IMR-90 (cell line): ENCODE measurements around the gene COL1A1. TPM values are rescaled to one million over a fixed set of nuclear protein-coding genes. Genes with fewer than 3 reads are reported as not detected.
A peak's percentile ranks its signal among the peaks of the same experiment; 100 is the strongest.

Source experiments
- ATAC-seq: fragments of 200-7000 bp; cut with Tn5 transposase; 2 replicates; pipeline ENCODE4 v1.9.1; 2020; ENCODE audit warnings: low read depth, mild to moderate bottlenecking, moderate library complexity
- BruUV-seq: library from RNA; stranded (reverse); fragments of 400-500 nt; replicated peaks from 2 replicates; lab custom pipeline; 2021; lab: Mats Ljungman, UMichigan
- CTCF ChIA-PET: fragments of 300-600 bp; formaldehyde crosslinking; extraction: SDS; loops from one replicate; lab custom pipeline; 2021; ENCODE audit warnings: antibody characterized with exemption; lab: Yijun Ruan, JAX
- POLR2A ChIA-PET: fragments of 300-600 bp; sonication (Branson Sonifier 250); formaldehyde crosslinking; loops from one replicate; lab custom pipeline; 2022; ENCODE audit warnings: antibody characterized with exemption; ENCODE audit not compliant: unreplicated experiment; lab: Charles Lee
- DNase-seq: peaks from one replicate; pipeline ENCODE4 v3.0.0; 2013
- H2AFZ ChIP-seq: replicated peaks from 2 replicates; pipeline ENCODE3; 2013; ENCODE audit warnings: low read length, mild to moderate bottlenecking; ENCODE audit not compliant: poor library complexity
- H2AK5ac ChIP-seq: 2 replicates; pipeline ENCODE4 v1.6.1; 2013; ENCODE audit warnings: low read depth, low read length, inconsistent platforms
- H2AK9ac ChIP-seq: replicated peaks from 2 replicates; pipeline ENCODE3; 2013; ENCODE audit warnings: mild to moderate bottlenecking, low read depth, low read length, moderate library complexity; ENCODE audit not compliant: poor library complexity
- H2BK120ac ChIP-seq: 2 replicates; pipeline ENCODE4 v1.6.1; 2013; ENCODE audit warnings: low read depth, low read length, inconsistent platforms
- H2BK15ac ChIP-seq: 3 replicates; pipeline ENCODE4 v1.6.1; 2013; ENCODE audit warnings: low read depth, low read length, inconsistent platforms
- H2BK20ac ChIP-seq: 2 replicates; pipeline ENCODE4 v1.6.1; 2013; ENCODE audit warnings: low read depth, mild to moderate bottlenecking, inconsistent platforms, low read length, moderate library complexity
- H2BK5ac ChIP-seq: 2 replicates; pipeline ENCODE4 v1.6.1; 2013; ENCODE audit warnings: mild to moderate bottlenecking, low read depth, low read length, inconsistent platforms; ENCODE audit not compliant: poor library complexity, severe bottlenecking
- H3K14ac ChIP-seq: replicated peaks from 2 replicates; pipeline ENCODE4 v1.6.1; 2013; ENCODE audit warnings: low read depth, low read length, inconsistent platforms
- H3K18ac ChIP-seq: 2 replicates; pipeline ENCODE4 v1.6.1; 2013; ENCODE audit warnings: low read depth, low read length, control low read depth
- H3K23ac ChIP-seq: 2 replicates; pipeline ENCODE4 v1.6.1; 2013; ENCODE audit warnings: low read depth, low read length, inconsistent platforms
- H3K27ac ChIP-seq: 2 replicates; pipeline ENCODE4 v1.5.1; 2013; ENCODE audit warnings: mild to moderate bottlenecking, control low read depth, low read length; ENCODE audit not compliant: insufficient read depth
- H3K27me3 ChIP-seq: 2 replicates; pipeline ENCODE4 v1.6.1; 2013; ENCODE audit warnings: low read length; ENCODE audit not compliant: control insufficient read depth, insufficient read depth
- H3K36me3 ChIP-seq: 2 replicates; pipeline ENCODE4 v1.6.1; 2013; ENCODE audit warnings: low read length, mixed read lengths; ENCODE audit not compliant: control insufficient read depth, insufficient read depth
- H3K4ac ChIP-seq: 2 replicates; pipeline ENCODE4 v1.6.1; 2013; ENCODE audit warnings: low read depth, low read length, inconsistent platforms
- H3K4me1 ChIP-seq: 2 replicates; pipeline ENCODE4 v1.6.1; 2013; ENCODE audit warnings: low read length, mixed read lengths; ENCODE audit not compliant: control insufficient read depth, insufficient read depth
- H3K4me2 ChIP-seq: 2 replicates; pipeline ENCODE4 v1.6.1; 2013; ENCODE audit warnings: low read depth, mild to moderate bottlenecking, control low read depth, low read length, moderate library complexity
- H3K4me3 ChIP-seq: 2 replicates; pipeline ENCODE4 v1.5.1; 2013; ENCODE audit warnings: low read depth, mild to moderate bottlenecking, control low read depth, low read length, moderate library complexity; ENCODE audit not compliant: insufficient read depth
- H3K56ac ChIP-seq: 2 replicates; pipeline ENCODE4 v1.6.1; 2013; ENCODE audit warnings: low read length, inconsistent platforms; ENCODE audit not compliant: insufficient read depth; ENCODE audit errors: extremely low read depth
- H3K79me1 ChIP-seq, 2 experiments: 2 replicates each; pipeline ENCODE4 v1.6.1; 2013; ENCODE audit warnings: low read length in 2 of 2, inconsistent platforms in 1 of 2, low read depth in 1 of 2
- H3K9ac ChIP-seq: 2 replicates; pipeline ENCODE4 v1.6.1; 2013; ENCODE audit warnings: low read depth, low read length, control low read depth
- H3K9me1 ChIP-seq: 2 replicates; pipeline ENCODE4 v1.6.1; 2013; ENCODE audit warnings: low read length, inconsistent platforms; ENCODE audit not compliant: insufficient read depth
- H3K9me3 ChIP-seq: 2 replicates; pipeline ENCODE4 v1.6.1; 2013; ENCODE audit warnings: low read length; ENCODE audit not compliant: control insufficient read depth, insufficient read depth
- H4K20me1 ChIP-seq: 2 replicates; pipeline ENCODE4 v1.6.1; 2013; ENCODE audit warnings: low read length, inconsistent platforms; ENCODE audit not compliant: insufficient read depth
- H4K5ac ChIP-seq: 2 replicates; pipeline ENCODE4 v1.6.1; 2013; ENCODE audit warnings: mild to moderate bottlenecking, low read depth, low read length, control low read depth
- H4K8ac ChIP-seq, 2 experiments: 2 replicates each; pipeline ENCODE4 v1.6.1; 2013; ENCODE audit warnings: low read depth in 2 of 2, low read length in 2 of 2, control low read depth in 1 of 2, inconsistent platforms in 1 of 2
- H4K91ac ChIP-seq: 2 replicates; pipeline ENCODE4 v1.6.1; 2013; ENCODE audit warnings: low read depth, low read length, inconsistent platforms; ENCODE audit not compliant: insufficient read depth
- FOS ChIP-seq: fragments of 150-350 bp; IDR thresholded peaks from 2 replicates; pipeline ENCODE4 v1.6.1; 2016; ENCODE audit warnings: low read depth, low read length
- WGBS, 2 experiments: methylation state at CpG; one replicate each; pipeline versions ENCODE4 v1.1.5 to v1.1.7; 2013; ENCODE audit warnings: missing lambda C conversion rate in 2 of 2; ENCODE audit not compliant: insufficient read length in 1 of 2; ENCODE audit errors: extremely low coverage in 2 of 2; 5-methylcytosine and 5-hydroxymethylcytosine counted together
- dilution Hi-C: fragments of 300-500 bp; cut with HindIII; formaldehyde crosslinking; loops from one replicate; pipeline ENCODE4 v1.14.3; 2018; ENCODE audit warnings: low sequenced_read_pairs; ENCODE audit not compliant: unreplicated experiment
- in situ Hi-C: fragments of 300-500 bp; cut with MboI; formaldehyde crosslinking; loops from 3 replicates; pipeline ENCODE4 v1.14.3; 2019; ENCODE audit warnings: low sequenced_read_pairs, inconsistent platforms, mixed read lengths
- intact Hi-C: fragments of 100-400 bp; cut with micrococcal nuclease; formaldehyde crosslinking; loops from 2 replicates; pipeline ENCODE4 v1.10.0; 2022
- polyA plus RNA-seq, 3 experiments: library from polyadenylated mRNA; depleted of rRNA; stranded (reverse); fragments of >200 nt; gene quantifications; 2 replicates each; pipeline ENCODE4 v1.2.3, GENCODE V29; 2012; ENCODE audit warnings: low replicate concordance in 1 of 3
- total RNA-seq: library from RNA; depleted of rRNA; stranded (reverse); fragments of >200 nt; gene quantifications from 2 replicates; pipeline ENCODE4 v1.2.3, GENCODE V29; 2012

The COL1A1 gene
- total and polyA plus RNA-seq, 2 of the 4 experiments (the other 2 are of a cell fraction) = 2,180 to 4,350 TPM

GRCh38 chr17:50174444-50174843, 27.0 kb downstream of the COL1A1 start:
- Histone ChIP-seq H4K91ac (peak overlapping the region; percentile 9; the same call in 1 of the 2 replicates), H3K14ac (0 out of 2 replicates have a peak overlapping the region, but pooled peaks have one; percentile 28), H3K23ac (no peak overlapping the region), H3K27me3 (no peaks in the 10 kb centered on the region), H3K36me3 (peaks cover 11% of the 10 kb centered on the region), H4K8ac (no peak overlapping the region; a peak in 1 of 4 replicates), H2BK120ac (peak overlapping the region; percentile 60; the same call in 1 of the 2 replicates), H3K27ac (peak overlapping the region; percentile 76; the same call in 1 of the 2 replicates), H3K79me1 (peaks cover 17 to 38% of the 10 kb centered on the region in 2 experiments; a peak in 3 of 4 replicates), H2AK9ac (no peak overlapping the region), H3K4ac (peak overlapping the region; percentile 92), H4K20me1 (peaks cover 7% of the 10 kb centered on the region), H3K18ac (no peak overlapping the region), H3K56ac (no peak overlapping the region), H4K5ac (no peak overlapping the region), H2AK5ac (peak overlapping the region; percentile 77), H3K9me1 (peaks cover 23% of the 10 kb centered on the region), H2BK15ac (peak overlapping the region; percentile 45; the same call in 1 of the 3 replicates), H3K9ac (no peak overlapping the region), H3K4me2 (no peak overlapping the region), H3K4me1 (peaks cover 34% of the 10 kb centered on the region), H2AFZ (no peak overlapping the region), H3K9me3 (no peaks in the 10 kb centered on the region), H3K4me3 (no peak overlapping the region), H2BK20ac (no peak overlapping the region; the same call in 1 of the 2 replicates), H2BK5ac (peak overlapping the region; percentile 92)
- BruUV-seq = no TSS peak
- CTCF ChIA-PET = interaction anchor here (1.7 kb wide), 1 partner anchor 13 kb away, joined by 6 read pairs; no protein-coding TSS in a partner anchor
- in situ Hi-C loops (loop anchor here (10.0 kb wide), 1 partner anchor 110 kb away; no protein-coding TSS in a partner anchor), dilution Hi-C loops (no loop called here), intact Hi-C loops (no loop called here)
- DNase-seq = no peak
- TF ChIP-seq FOS = no peak
- WGBS, 2 experiments = no CpG with 5 or more reads among the region's 6 CpGs
- no peak for ATAC-seq
- POLR2A ChIA-PET = interaction anchor here (0.6 to 1.6 kb wide), 5 partner anchors 23 to 124 kb away, joined by 3 to 12 read pairs (median 4); no protein-coding TSS in a partner anchor
